HG03442 (cell line): ENCODE results near the gene TACR2.

Source experiments
- ATAC-seq: cut with Tn5 transposase; IDR thresholded peaks from one replicate; pipeline ENCODE4 v1.9.1; 2021; ENCODE audit warnings: mild to moderate bottlenecking, moderate library complexity; ENCODE audit not compliant: unreplicated experiment

Gene TACR2

GRCh38 chr10:69421611-69422308, 5.0 kb upstream of the TACR2 start:
- no peak for ATAC-seq

GRCh38 chr10:69419744-69420126, 3.0 kb upstream of the TACR2 start:
- ATAC-seq: no peak

GRCh38 chr10:69419096-69419743, 2.5 kb upstream of the TACR2 start:
- ATAC-seq: no peak

- ATAC-seq: no peak
Measured at GRCh38 chr10:69418052-69418752, 1.5 kb upstream of the TACR2 start.

- no peak for ATAC-seq
Measured at GRCh38 chr10:69417542-69417941, 824 bp upstream of the TACR2 start.

GRCh38 chr10:69415951-69416350, 767 bp downstream of the TACR2 start:
- ATAC-seq: no peak

GRCh38 chr10:69415049-69415448, 1.7 kb downstream of the TACR2 start:
- ATAC-seq: no peak

- no peak for ATAC-seq
Measured at GRCh38 chr10:69414036-69415018, 2.4 kb downstream of the TACR2 start.

- no peak for ATAC-seq
Measured at GRCh38 chr10:69413221-69413865, 3.4 kb downstream of the TACR2 start.

- ATAC-seq: no peak
Measured at GRCh38 chr10:69412232-69412790, 4.4 kb downstream of the TACR2 start.

- ATAC-seq: no peak
Measured at GRCh38 chr10:69411476-69411875, 5.2 kb downstream of the TACR2 start.

- ATAC-seq: no peak
Measured at GRCh38 chr10:69410487-69410886, 6.2 kb downstream of the TACR2 start.

- ATAC-seq: peak; percentile 25
Measured at GRCh38 chr10:69409968-69410367, 6.8 kb downstream of the TACR2 start.

GRCh38 chr10:69409176-69409495, 7.6 kb downstream of the TACR2 start:
- ATAC-seq: no peak

GRCh38 chr10:69408318-69409175, 8.2 kb downstream of the TACR2 start:
- ATAC-seq: peak; percentile 86

GRCh38 chr10:69407621-69408301, 9.0 kb downstream of the TACR2 start:
- no peak for ATAC-seq

GRCh38 chr10:69406816-69407580, 9.7 kb downstream of the TACR2 start:
- no peak for ATAC-seq

- no peak for ATAC-seq
Measured at GRCh38 chr10:69406302-69406811, 10.4 kb downstream of the TACR2 start.
